Measurements from ENCODE around the gene COA4. TPM values are rescaled to one million over a fixed set of nuclear protein-coding genes. Genes with fewer than 3 reads are reported as not detected.

Gene COA4
- total RNA-seq, 4 donors from 2014 or later = 53.3 to 73.2 (median 57.5) TPM

GRCh38 chr11:73913472-73913871, 36.8 kb upstream of the COA4 start:
- no peak overlapping the region for H3K27ac ChIP-seq (replicated peaks in 1 of 4)
- no peaks in the 10 kb centered on the region for H3K27me3 ChIP-seq
- no peak overlapping the region for H3K4me3 ChIP-seq
- H3K9me3 ChIP-seq = no peaks in the 10 kb centered on the region
- peaks cover 42 to 97% (median 87%) of the 10 kb centered on the region in 4 donors for H3K36me3 ChIP-seq
- TF ChIP-seq EP300 (IDR thresholded peaks at IDR 0.05) (no peak), POLR2AphosphoS5 (IDR thresholded peaks at IDR 0.05) (no peak), POLR2A (IDR thresholded peaks at IDR 0.05; ENCODE audit: low read depth) (no peak), CTCF (IDR thresholded peaks at IDR 0.05) (no peak)
- no peak for DNase-seq (ENCODE audit: extremely low spot score)
- no peaks in the 10 kb centered on the region for H3K4me1 ChIP-seq
- intact Hi-C loops (cut with DNase I) = no loop called here

- no peak overlapping the region for H3K4me3 ChIP-seq
- no peaks in the 10 kb centered on the region for H3K27me3 ChIP-seq
- no peak for DNase-seq (ENCODE audit: extremely low spot score)
- TF ChIP-seq POLR2A (IDR thresholded peaks at IDR 0.05; ENCODE audit: low read depth) = no peak
- TF ChIP-seq EP300 (IDR thresholded peaks at IDR 0.05) = no peak
- intact Hi-C loops (cut with DNase I) = no loop called here
- H3K27ac ChIP-seq (replicated peaks in 1 of 4) = no peak overlapping the region
- WGBS = 96% methylated on average over 2 of the region's 2 CpGs
- peaks cover 34 to 89% (median 76%) of the 10 kb centered on the region in 4 donors for H3K36me3 ChIP-seq
- no peaks in the 10 kb centered on the region for H3K4me1 ChIP-seq
- H3K9me3 ChIP-seq = no peaks in the 10 kb centered on the region
Measured at GRCh38 chr11:73912026-73912425, 35.4 kb upstream of the COA4 start.

- TF ChIP-seq POLR2A (IDR thresholded peaks at IDR 0.05; ENCODE audit: low read depth) (no peak), EP300 (IDR thresholded peaks at IDR 0.05) (no peak), POLR2AphosphoS5 (IDR thresholded peaks at IDR 0.05) (no peak), CTCF (IDR thresholded peaks at IDR 0.05) (no peak)
- intact Hi-C loops (cut with DNase I) = no loop called here
- Histone ChIP-seq H3K4me3 (no peak overlapping the region), H3K27me3 (no peaks in the 10 kb centered on the region), H3K4me1 (no peaks in the 10 kb centered on the region), H3K9me3 (no peaks in the 10 kb centered on the region), H3K27ac (replicated peaks in 1 of 4) (no peak overlapping the region), H3K36me3 (peaks cover 19 to 75% (median 48%) of the 10 kb centered on the region in 4 donors)
- DNase-seq (ENCODE audit: extremely low spot score) = no peak
- 88% methylated on average over 4 of the region's 4 CpGs for WGBS
Measured at GRCh38 chr11:73907191-73907590, 30.5 kb upstream of the COA4 start.

GRCh38 chr11:73902303-73902702, 25.7 kb upstream of the COA4 start:
- Histone ChIP-seq H3K36me3 (peaks cover 16 to 71% (median 41%) of the 10 kb centered on the region in 4 donors), H3K4me1 (no peaks in the 10 kb centered on the region), H3K9me3 (no peaks in the 10 kb centered on the region), H3K4me3 (no peak overlapping the region), H3K27ac (replicated peaks in 1 of 4) (no peak overlapping the region), H3K27me3 (no peaks in the 10 kb centered on the region)
- intact Hi-C loops (cut with DNase I) = no loop called here
- TF ChIP-seq EP300 (IDR thresholded peaks at IDR 0.05) (no peak), CTCF (IDR thresholded peaks at IDR 0.05) (no peak), POLR2A (IDR thresholded peaks at IDR 0.05; ENCODE audit: low read depth) (no peak), POLR2AphosphoS5 (IDR thresholded peaks at IDR 0.05) (no peak)
- WGBS = 100% methylated on average over 1 of the region's 1 CpG
- DNase-seq (ENCODE audit: extremely low spot score) = no peak

- Histone ChIP-seq H3K27ac (replicated peaks in 1 of 4) (no peak overlapping the region), H3K4me1 (no peaks in the 10 kb centered on the region), H3K36me3 (peaks cover 18 to 57% (median 45%) of the 10 kb centered on the region in 4 donors), H3K27me3 (no peaks in the 10 kb centered on the region), H3K4me3 (no peak overlapping the region), H3K9me3 (no peaks in the 10 kb centered on the region)
- intact Hi-C loops (cut with DNase I) = no loop called here
- no peak for DNase-seq (ENCODE audit: extremely low spot score)
- no peak for TF ChIP-seq EP300 (IDR thresholded peaks at IDR 0.05)
- no peak for TF ChIP-seq CTCF (IDR thresholded peaks at IDR 0.05)
- no peak for TF ChIP-seq POLR2AphosphoS5 (IDR thresholded peaks at IDR 0.05)
- no peak for TF ChIP-seq POLR2A (IDR thresholded peaks at IDR 0.05; ENCODE audit: low read depth)
- WGBS = 90% methylated on average over 5 of the region's 5 CpGs
Measured at GRCh38 chr11:73894725-73895335, 18.2 kb upstream of the COA4 start.
